Spleen (tissue), 11 donors: ENCODE data around the gene ELAVL2. TPM values are rescaled to one million over a fixed set of nuclear protein-coding genes. Genes with fewer than 3 reads are reported as not detected.

Experiments
- DNase-seq: peaks from one replicate; pipeline ENCODE4 v3.0.0-alpha.2; 2020
- H3K27ac ChIP-seq, 8 donors: fragments of 200-600 bp; sonication (generic) in 7 of 8; 1 replicate in 4 of 8; 2 replicates in 4 of 8; pipeline versions ENCODE4 v1.5.0 to v1.8.0; 2016 to 2021; ENCODE audit warnings: inconsistent platforms in 4 of 8, mild to moderate bottlenecking in 4 of 8, moderate library complexity in 1 of 8
- H3K27me3 ChIP-seq, 7 donors: fragments of 200-600 bp; sonication (generic) in 6 of 7; replicated peaks in 1 of 7; 1 replicate in 4 of 7; 2 replicates in 3 of 7; pipeline versions ENCODE4 v1.5.0 to v1.8.0; 2016 to 2021; ENCODE audit warnings: inconsistent platforms in 3 of 7, mild to moderate bottlenecking in 1 of 7
- H3K36me3 ChIP-seq, 6 donors: fragments of 200-600 bp; sonication (generic) in 5 of 6; 1 replicate in 4 of 6; 2 replicates in 2 of 6; pipeline versions ENCODE4 v1.5.0 to v1.8.0; 2016 to 2021; ENCODE audit warnings: inconsistent platforms in 2 of 6
- H3K4me1 ChIP-seq, 6 donors: fragments of 200-600 bp; sonication (generic) in 5 of 6; 1 replicate in 3 of 6; 2 replicates in 3 of 6; pipeline versions ENCODE4 v1.5.0 to v1.8.0; 2016 to 2021; ENCODE audit warnings: inconsistent platforms in 3 of 6
- H3K4me3 ChIP-seq, 8 donors: fragments of 200-600 bp; sonication (generic) in 7 of 8; 1 replicate in 4 of 8; 2 replicates in 4 of 8; pipeline versions ENCODE4 v1.5.0 to v1.8.0; 2016 to 2021; ENCODE audit warnings: inconsistent platforms in 4 of 8, mild to moderate bottlenecking in 4 of 8, moderate library complexity in 2 of 8
- H3K9me3 ChIP-seq, 8 donors: fragments of 200-600 bp; sonication (generic) in 7 of 8; 1 replicate in 4 of 8; 2 replicates in 4 of 8; pipeline versions ENCODE4 v1.5.0 to v1.8.0; 2016 to 2021; ENCODE audit warnings: inconsistent platforms in 4 of 8
- POLR2A ChIP-seq, 3 donors: fragments of 450-650 bp; IDR thresholded peaks; one replicate each; pipeline ENCODE4 v1.5.1; 2017; ENCODE audit warnings: antibody characterized with exemption in 3 of 3, mild to moderate bottlenecking in 1 of 3
- POLR2AphosphoS5 ChIP-seq, 3 donors: sonication (generic); formaldehyde crosslinking; IDR thresholded peaks; one replicate each; pipeline ENCODE4 v1.5.1; 2017; ENCODE audit warnings: antibody characterized with exemption in 3 of 3
- WGBS, 5 donors: extraction: QIAGEN DNeasy Blood & Tissue Kit in 3 of 5; methylation state at CpG; one replicate each; pipeline versions ENCODE4 v1.1.5 to v1.1.7; 2013 to 2018; 5-methylcytosine and 5-hydroxymethylcytosine counted together
- intact Hi-C: fragments of 100-400 bp; cut with DNase I; formaldehyde crosslinking; loops from one replicate; pipeline ENCODE4 v1.15.0; 2023; ENCODE audit warnings: low total_unique reads
- polyA plus RNA-seq, 3 donors: library from polyadenylated mRNA; stranded (reverse); fragments of 200-250 nt; gene quantifications; one replicate each; pipeline ENCODE4 v1.2.1, GENCODE V29; 2013
- total RNA-seq, 7 donors: library from RNA; depleted of rRNA in 3 of 7; stranded (reverse); fragments of >200 nt in 3 of 7; fragmentation: NEBNext Ultra II Directional in 4 of 7; extraction: Animal tissue kit (Norgen Biotek cat#: 25700) in 4 of 7; gene quantifications; one replicate each; pipeline versions ENCODE4 v1.1.0 to v1.2.1, GENCODE V29; 2016 to 2021
- TF ChIP-seq, protein P1 (sequence below), 11 experiments: fragments of 200-600 bp in 7 of 11; fragments of 450-650 bp in 4 of 11; sonication (generic) in 4 of 11; IDR thresholded peaks in 8 of 11; conservative IDR thresholded peaks in 3 of 11; 1 replicate in 7 of 11; 2 replicates in 4 of 11; pipeline versions ENCODE4 v1.4.0 to v1.8.0; 2016 to 2021; ENCODE audit warnings: antibody characterized with exemption in 11 of 11, inconsistent platforms in 4 of 11, mild to moderate bottlenecking in 1 of 11
- donor health status: healthy with polysubstance abuse.
- donor health status: DM: no; HTN: no; CAD: no; lungs with moderate emphysema.
- donor health status: DM: no; HTN: no; CAD: no.
- donor health status: Bipolar disorder and iron deficiency.
- donor health status: healthy.
- donor health status: DM: no; HTN: no; CAD: no.
- donor health status: DM: yes; HTN: yes; CAD: no.

ELAVL2 gene
- total and polyA plus RNA-seq, 10 donors: 0.02 to 0.12 (median 0.03) TPM; not detected in 7

DNA sequence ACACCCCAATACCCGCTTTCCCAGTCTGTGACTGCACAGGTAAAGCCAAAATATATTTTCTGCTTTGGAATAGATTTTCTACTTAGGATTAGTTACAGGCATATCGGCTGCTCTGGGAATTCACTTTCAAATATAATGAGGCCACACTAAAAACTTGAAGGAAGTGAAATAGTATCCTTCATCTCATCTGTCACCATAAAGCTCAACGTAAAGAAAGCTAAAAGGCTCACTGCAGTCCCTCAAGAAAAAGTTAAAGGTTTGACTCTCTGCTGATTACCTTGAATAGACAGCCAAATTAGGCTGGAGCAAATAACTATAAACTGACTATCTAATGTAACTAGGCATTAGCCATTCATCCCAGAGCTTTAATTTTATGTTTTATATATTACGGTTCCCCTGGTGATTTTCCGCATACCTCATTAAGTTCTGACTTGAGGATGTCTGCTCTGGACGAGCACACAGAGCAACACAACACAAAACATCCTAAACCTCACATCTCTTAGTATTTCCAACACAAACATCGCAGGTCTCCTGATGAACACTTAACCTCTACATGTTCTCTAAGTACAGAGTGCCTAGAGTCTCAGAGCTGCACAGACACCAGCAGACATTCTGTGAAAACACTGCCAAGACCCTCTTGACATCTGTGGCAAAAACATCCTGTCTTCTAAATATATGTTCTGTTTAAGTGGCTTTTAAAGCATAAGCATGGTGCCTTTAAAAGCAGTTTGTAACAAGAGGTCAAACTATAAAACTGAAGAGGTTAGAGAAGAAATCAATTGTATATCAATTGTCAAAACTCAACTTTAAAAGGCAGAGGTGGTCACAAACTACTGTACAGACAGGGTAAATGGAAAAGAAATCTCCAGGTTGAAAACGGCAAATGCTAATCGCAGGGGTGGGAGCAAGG lies 35.4 kb downstream of the ELAVL2 start:
- intact Hi-C loops: no loop called here
- Histone ChIP-seq H3K27ac (no peak overlapping the region), H3K4me1 (no peaks in the 10 kb centered on the region), H3K36me3 (no peaks in the 10 kb centered on the region), H3K27me3 (no peaks in the 10 kb centered on the region), H3K4me3 (no peak overlapping the region), H3K9me3 (peaks cover 0 to 4% (median 0%) of the 10 kb centered on the region in 8 donors)
- DNase-seq: no peak
- 53 to 65% (median 61%) methylated on average over 9 of the region's 9 CpGs for whole genome bisulfite sequencing, 5 donors
- TF ChIP-seq POLR2A (IDR thresholded peaks at IDR 0.05) (no peak), POLR2AphosphoS5 (IDR thresholded peaks at IDR 0.05) (no peak)
- TF ChIP-seq, protein P1, sequence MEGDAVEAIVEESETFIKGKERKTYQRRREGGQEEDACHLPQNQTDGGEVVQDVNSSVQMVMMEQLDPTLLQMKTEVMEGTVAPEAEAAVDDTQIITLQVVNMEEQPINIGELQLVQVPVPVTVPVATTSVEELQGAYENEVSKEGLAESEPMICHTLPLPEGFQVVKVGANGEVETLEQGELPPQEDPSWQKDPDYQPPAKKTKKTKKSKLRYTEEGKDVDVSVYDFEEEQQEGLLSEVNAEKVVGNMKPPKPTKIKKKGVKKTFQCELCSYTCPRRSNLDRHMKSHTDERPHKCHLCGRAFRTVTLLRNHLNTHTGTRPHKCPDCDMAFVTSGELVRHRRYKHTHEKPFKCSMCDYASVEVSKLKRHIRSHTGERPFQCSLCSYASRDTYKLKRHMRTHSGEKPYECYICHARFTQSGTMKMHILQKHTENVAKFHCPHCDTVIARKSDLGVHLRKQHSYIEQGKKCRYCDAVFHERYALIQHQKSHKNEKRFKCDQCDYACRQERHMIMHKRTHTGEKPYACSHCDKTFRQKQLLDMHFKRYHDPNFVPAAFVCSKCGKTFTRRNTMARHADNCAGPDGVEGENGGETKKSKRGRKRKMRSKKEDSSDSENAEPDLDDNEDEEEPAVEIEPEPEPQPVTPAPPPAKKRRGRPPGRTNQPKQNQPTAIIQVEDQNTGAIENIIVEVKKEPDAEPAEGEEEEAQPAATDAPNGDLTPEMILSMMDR (IDR thresholded peaks at IDR 0.05 in 8 of 11, conservative IDR thresholded peaks at IDR 0.05 in 3 of 11): no peak

DNA sequence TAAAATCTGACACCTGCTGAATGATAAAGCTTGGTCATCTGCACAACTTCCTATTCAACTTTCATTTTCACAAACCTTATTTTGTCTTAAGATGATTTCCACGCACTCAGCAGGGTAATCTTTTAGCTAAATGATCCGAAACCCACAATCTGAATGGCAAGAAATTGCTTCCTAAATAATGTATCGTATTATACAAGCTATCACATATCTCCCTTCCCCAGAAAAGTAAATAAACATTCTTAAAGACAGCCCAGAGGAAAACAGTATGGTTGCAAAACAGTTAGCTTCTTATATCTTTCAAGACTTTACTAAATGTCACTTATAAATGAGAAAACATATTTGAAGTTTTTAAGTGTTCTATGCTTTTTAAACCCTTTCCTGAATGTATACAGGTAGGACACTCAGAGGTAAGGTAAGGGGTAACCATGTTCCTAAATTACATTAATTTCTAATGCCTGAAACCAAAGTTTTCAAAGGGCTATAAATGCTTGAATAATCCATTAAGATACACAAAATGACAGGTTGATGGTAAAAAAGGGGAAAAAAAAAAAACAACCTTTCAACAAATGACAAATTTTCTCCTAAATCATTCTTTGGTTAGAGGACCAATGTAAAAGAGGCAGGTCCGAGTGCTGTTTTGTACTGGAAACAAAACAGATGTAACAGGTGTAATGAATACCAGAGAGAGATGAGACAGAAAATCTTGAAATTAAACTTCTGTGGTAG lies 36.3 kb downstream of the ELAVL2 start:
- intact Hi-C loops: no loop called here
- WGBS, 5 donors: 72 to 84% (median 79%) methylated on average over 4 of the region's 4 CpGs
- TF ChIP-seq POLR2AphosphoS5 (IDR thresholded peaks at IDR 0.05) (no peak), POLR2A (IDR thresholded peaks at IDR 0.05) (no peak)
- TF ChIP-seq, protein P1 (IDR thresholded peaks at IDR 0.05 in 8 of 11, conservative IDR thresholded peaks at IDR 0.05 in 3 of 11): no peak

DNA sequence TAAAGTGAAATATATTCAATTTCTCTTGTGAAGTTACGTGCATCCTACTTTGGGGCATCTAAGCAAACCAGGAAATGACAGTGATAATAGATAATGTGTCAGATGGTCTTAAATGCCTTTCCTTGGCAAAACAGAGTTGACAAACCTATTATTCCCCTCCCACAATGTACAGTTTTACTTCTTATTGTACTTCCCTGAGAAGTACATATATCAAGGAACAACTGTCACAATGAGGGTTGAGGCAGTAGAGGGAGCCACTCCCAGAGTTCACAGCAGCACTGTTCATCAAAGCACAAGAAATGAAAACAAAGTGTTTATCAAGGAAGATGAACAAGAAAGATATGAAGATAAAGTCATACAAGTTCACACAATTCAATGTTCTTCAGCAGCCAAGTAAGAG lies 41.1 kb downstream of the ELAVL2 start:
- TF ChIP-seq, protein P1 (IDR thresholded peaks at IDR 0.05 in 8 of 11, conservative IDR thresholded peaks at IDR 0.05 in 3 of 11): no peak
- TF ChIP-seq POLR2AphosphoS5 (IDR thresholded peaks at IDR 0.05): no peak
- TF ChIP-seq POLR2A (IDR thresholded peaks at IDR 0.05): no peak
- Histone ChIP-seq H3K9me3 (peaks cover 0 to 4% (median 0%) of the 10 kb centered on the region in 8 donors), H3K36me3 (no peaks in the 10 kb centered on the region), H3K27ac (no peak overlapping the region), H3K27me3 (no peaks in the 10 kb centered on the region), H3K4me1 (no peaks in the 10 kb centered on the region), H3K4me3 (no peak overlapping the region)
- WGBS, 5 donors: 85 to 98% (median 88%) methylated on average over 1 of the region's 1 CpG
- no peak for DNase-seq
- intact Hi-C loops: no loop called here

More for the DNA sequence above, 36.3 kb downstream of the ELAVL2 start:
- no peaks in the 10 kb centered on the region for H3K36me3 ChIP-seq
- peaks cover 0 to 4% (median 0%) of the 10 kb centered on the region in 8 donors for H3K9me3 ChIP-seq
- H3K27me3 ChIP-seq: no peaks in the 10 kb centered on the region
- H3K4me3 ChIP-seq: no peak overlapping the region
- no peaks in the 10 kb centered on the region for H3K4me1 ChIP-seq
- no peak for DNase-seq
- no peak overlapping the region for H3K27ac ChIP-seq

DNA sequence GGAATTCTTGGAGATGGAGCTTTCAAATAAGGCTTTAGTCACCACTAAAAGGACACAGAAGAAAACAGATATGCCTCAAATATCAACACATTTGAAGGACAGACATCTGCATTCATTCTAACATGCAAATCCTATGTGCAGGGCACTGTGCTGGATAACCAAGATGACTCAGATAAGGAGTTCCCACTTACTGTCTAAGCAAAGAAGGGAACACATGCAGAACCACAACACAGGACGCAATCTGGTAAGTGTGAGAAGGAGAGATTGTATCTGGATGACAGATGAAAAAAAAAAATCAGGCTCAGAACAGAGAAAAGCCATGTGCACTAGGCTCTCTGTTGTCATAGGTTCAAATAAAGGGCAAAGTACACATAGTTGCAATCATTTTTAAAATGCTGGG lies 42.5 kb downstream of the ELAVL2 start:
- H3K4me1 ChIP-seq: no peaks in the 10 kb centered on the region
- 29 to 81% (median 76%) methylated on average over 1 of the region's 1 CpG for WGBS, 5 donors
- intact Hi-C loops: no loop called here
- no peak overlapping the region for H3K4me3 ChIP-seq
- H3K27ac ChIP-seq: no peak overlapping the region
- no peak for DNase-seq
- no peaks in the 10 kb centered on the region for H3K27me3 ChIP-seq
- H3K36me3 ChIP-seq: no peaks in the 10 kb centered on the region
- H3K9me3 ChIP-seq: no peaks in the 10 kb centered on the region
- TF ChIP-seq, protein P1 (IDR thresholded peaks at IDR 0.05 in 8 of 11, conservative IDR thresholded peaks at IDR 0.05 in 3 of 11): no peak
- TF ChIP-seq POLR2A (IDR thresholded peaks at IDR 0.05): no peak
- no peak for TF ChIP-seq POLR2AphosphoS5 (IDR thresholded peaks at IDR 0.05)
